NCI-H524 treated with DMSO at 0.1 percent for 48 hours (cell line): ENCODE data around the gene PLEKHF1.

ENCODE experiments used
- DNase-seq: peaks from one replicate; lab custom pipeline; 2025; lab: John Stamatoyannopoulos, UW

The PLEKHF1 gene

GRCh38 chr19:29678484-29679106 is 13.3 kb downstream of the PLEKHF1 start:
- DNase-seq = no peak

- no peak for DNase-seq
These were observed 14.4 kb downstream of the PLEKHF1 start for GRCh38 chr19:29679598-29680210.

GRCh38 chr19:29680447-29680846 is 15.2 kb downstream of the PLEKHF1 start:
- DNase-seq = no peak

GRCh38 chr19:29680937-29681336 is 15.7 kb downstream of the PLEKHF1 start:
- no peak for DNase-seq

GRCh38 chr19:29681422-29682235 is 16.4 kb downstream of the PLEKHF1 start:
- no peak for DNase-seq

GRCh38 chr19:29682236-29682895 is 17.1 kb downstream of the PLEKHF1 start:
- DNase-seq = no peak

- no peak for DNase-seq
These were observed 17.7 kb downstream of the PLEKHF1 start for GRCh38 chr19:29683009-29683408.

- no peak for DNase-seq
These were observed 20.1 kb downstream of the PLEKHF1 start for GRCh38 chr19:29685326-29685725.

- no peak for DNase-seq
These were observed 21.1 kb downstream of the PLEKHF1 start for GRCh38 chr19:29686285-29686805.

- no peak for DNase-seq
These were observed 22.1 kb downstream of the PLEKHF1 start for GRCh38 chr19:29687244-29687896.

GRCh38 chr19:29687897-29688728 is 22.9 kb downstream of the PLEKHF1 start:
- DNase-seq = no peak

- no peak for DNase-seq
These were observed 25.6 kb downstream of the PLEKHF1 start for GRCh38 chr19:29690842-29691241.

- no peak for DNase-seq
These were observed 28.9 kb downstream of the PLEKHF1 start for GRCh38 chr19:29694161-29694560.

- peak; percentile 31 for DNase-seq
These were observed 29.7 kb downstream of the PLEKHF1 start for GRCh38 chr19:29694669-29695627.

GRCh38 chr19:29695765-29696564 is 30.7 kb downstream of the PLEKHF1 start:
- no peak for DNase-seq

GRCh38 chr19:29696565-29696846 is 31.2 kb downstream of the PLEKHF1 start:
- no peak for DNase-seq

- DNase-seq = no peak
These were observed 32.4 kb downstream of the PLEKHF1 start for GRCh38 chr19:29697523-29698261.

GRCh38 chr19:29699861-29700260 is 34.6 kb downstream of the PLEKHF1 start:
- no peak for DNase-seq
